Osteoblast (primary cell): ENCODE data around the gene ATXN2. TPM values are rescaled to one million over a fixed set of nuclear protein-coding genes. Genes with fewer than 3 reads are reported as not detected.

Source experiments
- DNase-seq: peaks from one replicate; pipeline ENCODE4 v3.0.0; 2011; ENCODE audit warnings: low spot score, mixed read lengths; ENCODE audit not compliant: insufficient read length; ENCODE audit errors: missing footprints
- H2AFZ ChIP-seq: 2 replicates; pipeline ENCODE4 v1.6.0; 2011; ENCODE audit warnings: mild to moderate bottlenecking, low read length
- H3K27ac ChIP-seq: 2 replicates; pipeline ENCODE4 v1.5.1; 2011; ENCODE audit warnings: mild to moderate bottlenecking, low read depth, low read length, moderate library complexity
- H3K27me3 ChIP-seq: 2 replicates; pipeline ENCODE4 v1.6.0; 2012; ENCODE audit warnings: mild to moderate bottlenecking, control low read depth, inconsistent platforms, low read length, moderate library complexity; ENCODE audit not compliant: insufficient read depth
- H3K36me3 ChIP-seq: 2 replicates; pipeline ENCODE4 v1.5.1; 2011; ENCODE audit warnings: mild to moderate bottlenecking, low read length, control low read depth, moderate library complexity; ENCODE audit not compliant: insufficient read depth
- H3K4me1 ChIP-seq: 2 replicates; pipeline ENCODE4 v1.5.1; 2011; ENCODE audit warnings: mild to moderate bottlenecking, low read length, control low read depth, moderate library complexity; ENCODE audit not compliant: insufficient read depth
- H3K4me2 ChIP-seq: 2 replicates; pipeline ENCODE4 v1.6.0; 2011; ENCODE audit warnings: mild to moderate bottlenecking, low read length; ENCODE audit not compliant: insufficient read depth
- H3K4me3 ChIP-seq: fragments of 200-600 bp; sonication (generic); 3 replicates; pipeline ENCODE4 v1.5.1; 2012; ENCODE audit warnings: mild to moderate bottlenecking, low read length, inconsistent platforms; ENCODE audit not compliant: insufficient read depth
- H3K79me2 ChIP-seq: 2 replicates; pipeline ENCODE4 v1.6.0; 2012; ENCODE audit warnings: mild to moderate bottlenecking, low read length, control low read depth, inconsistent platforms; ENCODE audit not compliant: insufficient read depth
- H3K9me3 ChIP-seq: 2 replicates; pipeline ENCODE4 v1.5.1; 2011; ENCODE audit warnings: low read depth, low read length, control low read depth
- H4K20me1 ChIP-seq: 2 replicates; pipeline ENCODE4 v1.6.0; 2012; ENCODE audit warnings: mild to moderate bottlenecking, low read length, control low read depth; ENCODE audit not compliant: insufficient read depth
- total RNA-seq: library from RNA; depleted of rRNA; stranded (reverse); fragments of >200 nt; gene quantifications from 2 replicates; pipeline ENCODE4 v1.2.3, GENCODE V29; 2012
- TF ChIP-seq, protein P1 (sequence below): IDR thresholded peaks from 2 replicates; pipeline ENCODE4 v1.5.1; 2011; ENCODE audit warnings: mild to moderate bottlenecking, low read depth, low read length, moderate library complexity; ENCODE audit errors: extremely low read depth

ATXN2 gene
- total RNA-seq, 1 donor, result 39.4 TPM

DNA sequence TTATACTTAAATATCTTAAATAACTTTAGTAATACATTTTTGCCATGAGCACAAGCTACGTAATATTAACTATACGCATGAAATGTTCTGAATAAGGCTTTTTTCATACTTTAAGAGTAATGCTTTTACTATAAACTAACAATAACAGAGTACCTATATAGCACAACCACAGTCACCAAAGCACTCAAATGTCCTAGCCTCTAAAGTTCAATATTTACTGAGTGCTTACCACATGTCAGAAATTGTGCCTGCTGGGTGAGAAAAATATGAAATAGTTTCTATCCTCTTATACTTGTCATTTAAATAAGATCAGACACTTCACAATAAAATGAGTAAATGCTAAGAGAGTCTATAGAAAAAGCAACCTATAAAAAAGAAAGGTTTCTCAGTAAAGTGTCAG is 110.3 kb downstream of the ATXN2 start:
- Histone ChIP-seq H3K36me3 (peaks cover 63% of the 10 kb centered on the region), H3K4me1 (peaks cover 21% of the 10 kb centered on the region), H2AFZ (no peak overlapping the region), H3K79me2 (peaks cover 29% of the 10 kb centered on the region), H3K4me3 (no peak overlapping the region), H3K27me3 (no peaks in the 10 kb centered on the region), H3K4me2 (no peak overlapping the region), H4K20me1 (peaks cover 18% of the 10 kb centered on the region), H3K27ac (no peak overlapping the region), H3K9me3 (no peaks in the 10 kb centered on the region)
- TF ChIP-seq, protein P1, sequence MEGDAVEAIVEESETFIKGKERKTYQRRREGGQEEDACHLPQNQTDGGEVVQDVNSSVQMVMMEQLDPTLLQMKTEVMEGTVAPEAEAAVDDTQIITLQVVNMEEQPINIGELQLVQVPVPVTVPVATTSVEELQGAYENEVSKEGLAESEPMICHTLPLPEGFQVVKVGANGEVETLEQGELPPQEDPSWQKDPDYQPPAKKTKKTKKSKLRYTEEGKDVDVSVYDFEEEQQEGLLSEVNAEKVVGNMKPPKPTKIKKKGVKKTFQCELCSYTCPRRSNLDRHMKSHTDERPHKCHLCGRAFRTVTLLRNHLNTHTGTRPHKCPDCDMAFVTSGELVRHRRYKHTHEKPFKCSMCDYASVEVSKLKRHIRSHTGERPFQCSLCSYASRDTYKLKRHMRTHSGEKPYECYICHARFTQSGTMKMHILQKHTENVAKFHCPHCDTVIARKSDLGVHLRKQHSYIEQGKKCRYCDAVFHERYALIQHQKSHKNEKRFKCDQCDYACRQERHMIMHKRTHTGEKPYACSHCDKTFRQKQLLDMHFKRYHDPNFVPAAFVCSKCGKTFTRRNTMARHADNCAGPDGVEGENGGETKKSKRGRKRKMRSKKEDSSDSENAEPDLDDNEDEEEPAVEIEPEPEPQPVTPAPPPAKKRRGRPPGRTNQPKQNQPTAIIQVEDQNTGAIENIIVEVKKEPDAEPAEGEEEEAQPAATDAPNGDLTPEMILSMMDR, result no peak
- DNase-seq, result no peak

DNA sequence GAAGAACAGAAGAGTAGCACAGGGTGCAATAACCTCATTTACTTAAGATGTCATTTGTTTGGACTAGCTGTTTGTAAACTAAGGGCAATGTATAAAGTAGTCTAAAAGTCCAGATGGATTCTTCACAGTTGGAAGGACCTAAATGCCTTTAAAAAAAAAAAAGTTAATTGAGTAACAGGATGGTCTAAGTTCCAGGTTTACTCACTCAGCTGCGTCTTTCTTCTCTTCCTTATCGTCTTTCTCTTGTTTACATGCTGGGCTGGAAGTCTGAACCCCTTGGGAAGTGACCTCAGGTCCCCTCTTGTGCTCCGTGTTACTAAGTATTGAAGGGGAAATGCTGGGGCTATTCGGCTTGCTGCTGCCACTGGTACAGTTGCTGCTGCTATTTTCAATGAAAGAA is 110.8 kb downstream of the ATXN2 start:
- peaks cover 31% of the 10 kb centered on the region for H3K79me2 ChIP-seq
- peaks cover 18% of the 10 kb centered on the region for H4K20me1 ChIP-seq
- H3K4me3 ChIP-seq, result no peak overlapping the region
- peaks cover 21% of the 10 kb centered on the region for H3K4me1 ChIP-seq
- H3K36me3 ChIP-seq, result peaks cover 65% of the 10 kb centered on the region
- TF ChIP-seq, protein P1, result no peak
- H3K27ac ChIP-seq, result no peak overlapping the region
- no peak overlapping the region for H2AFZ ChIP-seq
- no peaks in the 10 kb centered on the region for H3K9me3 ChIP-seq
- DNase-seq, result no peak
- no peaks in the 10 kb centered on the region for H3K27me3 ChIP-seq
- H3K4me2 ChIP-seq, result no peak overlapping the region

DNA sequence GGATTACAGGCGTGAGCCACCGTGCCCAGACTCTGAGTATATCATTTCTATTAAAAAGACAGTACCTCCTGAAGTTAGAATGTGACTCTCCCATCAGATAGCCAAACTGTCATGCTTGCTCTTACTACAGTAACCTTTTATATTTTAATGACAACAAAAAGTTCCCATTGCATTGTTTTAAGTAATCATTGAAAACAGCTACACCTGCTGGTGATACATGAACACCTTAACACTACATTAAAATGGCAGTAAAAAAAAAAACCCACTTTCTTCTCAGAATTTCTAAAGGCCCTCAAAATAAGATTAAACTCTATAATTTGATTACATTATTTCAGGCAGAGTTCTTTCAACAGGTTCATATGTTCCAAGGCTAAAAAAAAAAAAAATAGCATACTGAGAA is 116.7 kb downstream of the ATXN2 start:
- Histone ChIP-seq H3K27me3 (no peaks in the 10 kb centered on the region), H3K9me3 (no peaks in the 10 kb centered on the region), H3K36me3 (peaks cover 71% of the 10 kb centered on the region), H3K4me3 (no peak overlapping the region), H3K79me2 (peaks cover 6% of the 10 kb centered on the region), H3K4me2 (no peak overlapping the region), H3K4me1 (no peaks in the 10 kb centered on the region), H4K20me1 (peaks cover 4% of the 10 kb centered on the region), H3K27ac (no peak overlapping the region), H2AFZ (no peak overlapping the region)
- TF ChIP-seq, protein P1, result peak; percentile 24
- DNase-seq, result no peak

- H2AFZ ChIP-seq, result no peak overlapping the region
- no peaks in the 10 kb centered on the region for H3K27me3 ChIP-seq
- no peaks in the 10 kb centered on the region for H3K9me3 ChIP-seq
- no peak for DNase-seq
- peaks cover 36% of the 10 kb centered on the region for H3K36me3 ChIP-seq
- peaks cover 22% of the 10 kb centered on the region for H3K79me2 ChIP-seq
- peak overlapping the region; percentile 10 for H3K27ac ChIP-seq
- no peak overlapping the region for H3K4me2 ChIP-seq
- TF ChIP-seq, protein P1, result no peak
- H4K20me1 ChIP-seq, result peaks cover 6% of the 10 kb centered on the region
- H3K4me1 ChIP-seq, result peaks cover 22% of the 10 kb centered on the region
- no peak overlapping the region for H3K4me3 ChIP-seq
Measured at GRCh38 chr12:111471236-111471635, 127.9 kb downstream of the ATXN2 start.
